ENCODE measurements around the gene MOXD1. TPM values are rescaled to one million over a fixed set of nuclear protein-coding genes. Genes with fewer than 3 reads are reported as not detected.

MOXD1 gene
- 0.86 and 1.5 TPM in 2 replicates for total RNA-seq (2014; rRNA removed; shearing (Covaris generic))

GRCh38 chr6:132400883-132401617 lies at the start of gene MOXD1:
TSS of gene MOXD1 (minus strand) at chr6:132401475. CDS start at chr6:132401426, 49 bp downstream.
- Histone ChIP-seq H3K4me3 (peak within 1 kb of the TSS; percentile 52), H3K4me1 (peaks cover 4% of the 10 kb centered on the region; the same call in 1 of the 2 replicates), H3K27ac (no peak within 1 kb of the TSS), H3K27me3 (no peaks in the 10 kb centered on the region), H3K9me3 (replicated peaks) (no peaks in the 10 kb centered on the region; the same call in 1 of the 2 replicates), H3K36me3 (no peaks in the 10 kb centered on the region)
- DNase-seq = peak in 1 of 2 experiments; percentile 9

- H3K4me3 ChIP-seq = no peak overlapping the region
- peaks cover 14% of the 10 kb centered on the region for H3K4me1 ChIP-seq
- no peak for DNase-seq
- H3K9me3 ChIP-seq (replicated peaks) = no peaks in the 10 kb centered on the region
- no peak overlapping the region for H3K27ac ChIP-seq
- H3K27me3 ChIP-seq = no peaks in the 10 kb centered on the region
- no peaks in the 10 kb centered on the region for H3K36me3 ChIP-seq
Measured at GRCh38 chr6:132446855-132447241, 45.6 kb upstream of the MOXD1 start.

- Histone ChIP-seq H3K27ac (peak overlapping the region; percentile 18; the same call in 1 of the 2 replicates), H3K4me3 (no peak overlapping the region), H3K9me3 (replicated peaks) (no peaks in the 10 kb centered on the region), H3K4me1 (peaks cover 14% of the 10 kb centered on the region), H3K27me3 (no peaks in the 10 kb centered on the region), H3K36me3 (no peaks in the 10 kb centered on the region)
- no peak for DNase-seq
Measured at GRCh38 chr6:132446141-132446854, 45.0 kb upstream of the MOXD1 start.

- H3K27ac ChIP-seq = no peak overlapping the region
Measured at GRCh38 chr6:132445201-132445951, 44.1 kb upstream of the MOXD1 start.

GRCh38 chr6:132443206-132443605 lies 41.9 kb upstream of the MOXD1 start:
- no peak overlapping the region for H3K4me3 ChIP-seq
- no peaks in the 10 kb centered on the region for H3K9me3 ChIP-seq (replicated peaks)
- no peaks in the 10 kb centered on the region for H3K27me3 ChIP-seq
- peak in 1 of 2 experiments; percentile 21 for DNase-seq
- peaks cover 14% of the 10 kb centered on the region for H3K4me1 ChIP-seq
- H3K36me3 ChIP-seq = no peaks in the 10 kb centered on the region
- H3K27ac ChIP-seq = peak overlapping the region; percentile 22

More at GRCh38 chr6:132445201-132445951, 44.1 kb upstream of the MOXD1 start:
- Histone ChIP-seq H3K4me1 (peaks cover 14% of the 10 kb centered on the region), H3K27me3 (no peaks in the 10 kb centered on the region), H3K4me3 (no peak overlapping the region), H3K9me3 (replicated peaks) (no peaks in the 10 kb centered on the region), H3K36me3 (no peaks in the 10 kb centered on the region)
- no peak for DNase-seq

- no peaks in the 10 kb centered on the region for H3K36me3 ChIP-seq
- H3K27ac ChIP-seq = no peak overlapping the region
- peaks cover 4% of the 10 kb centered on the region; the same call in 1 of the 2 replicates for H3K4me1 ChIP-seq
- no peak overlapping the region for H3K4me3 ChIP-seq
- DNase-seq = no peak
- H3K27me3 ChIP-seq = no peaks in the 10 kb centered on the region
- H3K9me3 ChIP-seq (replicated peaks) = no peaks in the 10 kb centered on the region
Measured at GRCh38 chr6:132430110-132430509, 28.8 kb upstream of the MOXD1 start.

- Histone ChIP-seq H3K4me1 (peaks cover 4% of the 10 kb centered on the region; the same call in 1 of the 2 replicates), H3K4me3 (no peak overlapping the region), H3K27me3 (no peaks in the 10 kb centered on the region), H3K9me3 (replicated peaks) (no peaks in the 10 kb centered on the region; the same call in 1 of the 2 replicates), H3K27ac (no peak overlapping the region; the same call in 1 of the 2 replicates), H3K36me3 (no peaks in the 10 kb centered on the region)
- peak; percentile 84 to 89 for DNase-seq
Measured at GRCh38 chr6:132425176-132425575, 23.9 kb upstream of the MOXD1 start.

GRCh38 chr6:132423839-132424238 lies 22.6 kb upstream of the MOXD1 start:
- H3K27ac ChIP-seq = no peak overlapping the region
- DNase-seq = no peak

GRCh38 chr6:132418235-132418965 lies 17.1 kb upstream of the MOXD1 start:
- Histone ChIP-seq H3K9me3 (replicated peaks) (no peaks in the 10 kb centered on the region; the same call in 1 of the 2 replicates), H3K27ac (no peak overlapping the region), H3K27me3 (no peaks in the 10 kb centered on the region), H3K4me1 (no peaks in the 10 kb centered on the region), H3K36me3 (no peaks in the 10 kb centered on the region), H3K4me3 (no peak overlapping the region)
- DNase-seq = no peak

More at GRCh38 chr6:132423839-132424238, 22.6 kb upstream of the MOXD1 start:
- Histone ChIP-seq H3K9me3 (replicated peaks) (no peaks in the 10 kb centered on the region; the same call in 1 of the 2 replicates), H3K27me3 (no peaks in the 10 kb centered on the region), H3K4me1 (peaks cover 4% of the 10 kb centered on the region; the same call in 1 of the 2 replicates), H3K4me3 (no peak overlapping the region), H3K36me3 (no peaks in the 10 kb centered on the region)

- Histone ChIP-seq H3K27me3 (no peaks in the 10 kb centered on the region), H3K4me3 (no peak overlapping the region), H3K9me3 (replicated peaks) (no peaks in the 10 kb centered on the region), H3K36me3 (no peaks in the 10 kb centered on the region), H3K4me1 (no peaks in the 10 kb centered on the region), H3K27ac (no peak overlapping the region)
- no peak for DNase-seq
Measured at GRCh38 chr6:132414761-132415160, 13.5 kb upstream of the MOXD1 start.

GRCh38 chr6:132414322-132414721 lies 13.0 kb upstream of the MOXD1 start:
- no peak overlapping the region for H3K27ac ChIP-seq
- H3K4me1 ChIP-seq = no peaks in the 10 kb centered on the region
- no peak overlapping the region for H3K4me3 ChIP-seq
- H3K27me3 ChIP-seq = no peaks in the 10 kb centered on the region
- no peaks in the 10 kb centered on the region for H3K36me3 ChIP-seq
- no peaks in the 10 kb centered on the region for H3K9me3 ChIP-seq (replicated peaks)
- no peak for DNase-seq

GRCh38 chr6:132413499-132413802 lies 12.2 kb upstream of the MOXD1 start:
- H3K27ac ChIP-seq = no peak overlapping the region
- H3K4me1 ChIP-seq = no peaks in the 10 kb centered on the region
- H3K27me3 ChIP-seq = no peaks in the 10 kb centered on the region
- no peak overlapping the region for H3K4me3 ChIP-seq
- H3K36me3 ChIP-seq = no peaks in the 10 kb centered on the region
- no peaks in the 10 kb centered on the region for H3K9me3 ChIP-seq (replicated peaks)
- no peak for DNase-seq

- Histone ChIP-seq H3K4me1 (no peaks in the 10 kb centered on the region), H3K36me3 (no peaks in the 10 kb centered on the region), H3K4me3 (no peak overlapping the region), H3K27ac (no peak overlapping the region), H3K27me3 (no peaks in the 10 kb centered on the region), H3K9me3 (replicated peaks) (no peaks in the 10 kb centered on the region)
- DNase-seq = no peak
Measured at GRCh38 chr6:132412656-132413498, 11.6 kb upstream of the MOXD1 start.

All from SJCRH30 (cell line).